Measurements from ENCODE around the gene CCDC97. TPM values are rescaled to one million over a fixed set of nuclear protein-coding genes. Genes with fewer than 3 reads are reported as not detected.

Gene CCDC97
- polyA plus RNA-seq, 12 donors = 29.3 to 58.0 (median 34.4) TPM; not detected in 1

- DNase-seq = no peak
These were observed 6.4 kb downstream of the CCDC97 start for GRCh38 chr19:41316306-41316920.

DNA sequence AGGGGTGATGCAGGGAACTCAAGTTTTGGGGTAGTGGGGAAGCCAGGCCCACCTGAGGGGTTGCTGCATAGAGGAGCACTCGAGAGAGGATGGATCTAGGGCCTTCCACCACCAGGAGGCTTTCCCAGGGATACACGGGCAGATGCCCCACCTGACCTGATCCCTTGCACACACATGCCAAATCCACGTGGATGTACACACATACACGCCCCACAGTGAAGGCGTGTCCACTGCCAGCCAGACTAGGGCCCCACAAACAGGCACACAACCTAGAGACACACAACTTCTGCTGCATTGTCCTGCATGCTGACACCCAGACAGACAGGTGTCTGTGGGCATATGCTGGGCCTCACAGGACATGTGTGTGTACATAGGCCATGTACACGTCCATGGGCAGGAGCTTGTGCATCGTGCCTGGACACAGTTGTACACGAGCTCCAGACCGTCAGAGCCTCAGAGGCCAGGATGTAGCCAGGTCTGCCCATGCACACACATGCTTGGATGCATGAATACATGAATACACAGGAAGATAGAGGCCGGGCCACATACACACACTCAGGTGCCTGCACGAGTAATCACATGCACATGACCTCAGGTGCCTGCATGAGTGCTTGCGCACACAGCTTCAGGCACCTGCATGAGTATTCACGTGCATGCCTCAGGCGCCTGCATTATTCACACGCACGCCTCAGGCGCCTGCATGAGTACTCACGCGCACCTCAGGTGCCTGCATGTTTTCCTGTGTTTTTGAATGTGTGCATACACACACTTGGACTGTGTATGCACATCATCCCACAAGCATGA is 8.9 kb downstream of the CCDC97 start:
- DNase-seq = no peak

DNA sequence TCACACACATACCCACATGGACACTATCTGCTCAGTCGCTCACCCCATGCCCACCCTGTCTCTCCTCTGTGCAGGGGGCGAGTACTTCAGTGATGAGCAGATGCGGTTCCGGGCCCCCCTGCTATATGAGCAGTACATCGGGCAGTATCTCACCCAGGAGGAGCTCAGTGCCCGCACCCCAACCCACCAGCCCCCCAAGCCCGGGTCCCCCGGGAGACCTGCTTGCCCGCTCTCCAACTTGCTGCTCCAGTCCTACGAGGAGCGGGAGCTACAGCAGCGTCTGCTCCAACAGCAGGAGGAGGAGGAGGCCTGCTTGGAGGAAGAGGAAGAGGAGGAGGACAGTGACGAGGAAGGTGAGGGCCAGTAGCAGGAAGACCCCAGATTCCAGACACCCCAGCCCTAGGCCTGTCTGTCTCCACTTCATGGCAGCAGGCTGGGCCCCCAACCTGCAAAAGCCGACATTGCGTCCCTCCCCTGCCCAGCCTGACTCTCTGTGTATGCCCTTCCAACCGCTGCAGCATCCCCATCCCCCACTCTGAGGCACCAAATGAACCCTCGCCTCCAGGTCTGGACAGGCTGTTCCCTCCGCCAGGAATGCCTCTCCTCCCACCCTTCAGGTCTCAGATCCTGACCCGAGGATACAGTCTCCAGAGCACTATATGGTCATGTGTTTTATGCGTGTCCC is 9.7 kb downstream of the CCDC97 start:
- no peak for DNase-seq

GRCh38 chr19:41320185-41320518 is 10.2 kb downstream of the CCDC97 start:
- DNase-seq = no peak

DNA sequence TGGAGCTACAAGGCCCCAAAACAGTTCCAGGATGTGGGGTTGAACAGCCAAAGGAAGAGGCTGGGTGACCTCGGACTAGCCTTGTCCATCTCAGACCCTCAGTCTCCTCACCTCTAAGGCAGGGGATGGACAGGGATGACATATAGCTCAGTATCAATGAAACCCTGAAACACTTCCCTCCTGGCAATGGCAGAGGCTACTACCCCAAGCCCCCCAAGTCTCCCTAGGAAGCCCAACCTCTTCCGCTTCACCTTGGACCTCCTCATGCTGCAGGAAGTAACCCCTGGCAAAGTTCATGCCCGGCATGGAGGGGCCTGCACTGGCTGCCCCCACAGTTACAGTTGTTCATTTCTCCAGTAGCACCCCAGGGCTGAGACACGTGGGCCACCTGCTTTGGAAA is 10.6 kb downstream of the CCDC97 start:
- DNase-seq = no peak

- DNase-seq = no peak
These were observed 11.2 kb downstream of the CCDC97 start for GRCh38 chr19:41321204-41321599.

DNA sequence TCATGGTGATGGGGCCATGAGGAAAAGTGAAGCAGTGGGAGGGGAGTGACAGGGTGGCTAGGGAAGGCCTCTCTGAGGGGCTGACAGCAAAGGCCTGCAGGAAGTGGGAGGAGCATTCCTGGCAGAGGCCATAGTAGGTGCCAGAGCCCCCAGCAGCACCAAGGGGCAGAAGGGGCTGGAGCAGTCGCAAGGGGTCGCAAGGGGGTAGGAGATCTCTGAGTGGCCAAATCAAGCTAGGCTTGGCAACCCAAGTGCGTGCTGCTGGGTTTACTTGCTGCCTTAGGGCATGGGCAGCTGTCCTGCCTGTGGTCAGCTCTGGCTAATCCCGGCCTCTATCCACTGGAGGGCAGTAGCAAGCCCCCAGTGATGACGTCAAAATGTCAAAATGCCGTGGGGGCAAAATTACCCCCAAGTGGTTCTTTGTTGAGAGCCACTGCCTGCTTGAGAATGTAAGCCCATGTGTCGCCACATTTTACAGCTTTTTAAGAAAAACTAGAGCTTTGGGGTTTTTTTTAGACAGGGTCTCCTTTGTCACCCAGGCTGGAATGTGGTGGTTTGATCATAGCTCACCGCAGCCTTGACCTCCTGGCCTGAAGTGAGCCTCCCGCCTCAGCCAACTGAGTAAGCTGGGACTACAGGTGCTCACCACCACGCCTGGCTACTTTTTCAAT is 11.8 kb downstream of the CCDC97 start:
- no peak for DNase-seq

DNA sequence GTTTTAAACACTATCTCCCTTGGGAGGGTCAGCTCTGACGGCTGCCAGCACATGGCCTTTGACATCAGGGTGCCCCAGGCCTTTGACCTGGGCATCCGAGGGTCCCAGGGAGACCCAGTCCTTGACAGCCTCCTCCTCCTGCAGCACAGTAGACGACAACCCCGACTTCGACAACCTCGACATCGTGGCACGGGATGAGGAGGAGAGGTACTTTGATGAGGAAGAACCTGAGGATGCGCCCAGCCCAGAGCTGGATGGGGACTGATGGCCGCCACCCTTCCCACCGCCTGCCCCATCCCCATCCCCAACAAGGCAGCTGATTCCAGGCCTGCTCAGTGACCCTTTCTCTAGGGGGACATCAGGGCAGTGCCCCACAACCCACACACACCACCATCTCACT is 12.5 kb downstream of the CCDC97 start:
- no peak for DNase-seq

GRCh38 chr19:41323023-41323422 is 13.1 kb downstream of the CCDC97 start:
- DNase-seq = no peak

GRCh38 chr19:41323430-41324125 is 13.6 kb downstream of the CCDC97 start:
- DNase-seq = no peak

DNA sequence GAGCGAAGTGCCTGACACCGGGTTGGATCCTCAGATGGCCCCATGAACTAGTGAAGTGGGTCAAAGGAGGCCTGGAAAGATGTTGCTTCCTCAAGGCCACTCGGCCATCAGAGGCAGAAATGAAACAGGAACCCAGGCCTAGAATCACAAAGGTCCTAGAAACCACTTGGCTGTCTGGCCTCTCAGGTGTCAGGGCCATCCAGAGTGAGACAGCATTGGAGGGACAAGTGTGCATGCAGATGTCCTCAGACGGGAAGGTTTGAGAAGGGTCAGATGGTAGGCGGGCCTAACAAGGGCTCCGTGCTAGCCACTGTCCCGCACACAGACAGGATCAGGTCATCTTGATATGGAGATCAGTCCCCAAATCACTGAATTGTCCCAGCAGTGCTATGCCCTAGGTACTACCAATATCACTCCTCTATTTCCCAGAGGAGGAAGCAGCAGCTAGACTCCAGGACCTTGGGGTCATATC is 14.3 kb downstream of the CCDC97 start:
- no peak for DNase-seq

- peak; percentile 43 for DNase-seq
These were observed 15.1 kb downstream of the CCDC97 start for GRCh38 chr19:41324921-41325639.

GRCh38 chr19:41325640-41325946 is 15.6 kb downstream of the CCDC97 start:
- no peak for DNase-seq

- DNase-seq = no peak
These were observed 16.2 kb downstream of the CCDC97 start for GRCh38 chr19:41325947-41326706.

DNA sequence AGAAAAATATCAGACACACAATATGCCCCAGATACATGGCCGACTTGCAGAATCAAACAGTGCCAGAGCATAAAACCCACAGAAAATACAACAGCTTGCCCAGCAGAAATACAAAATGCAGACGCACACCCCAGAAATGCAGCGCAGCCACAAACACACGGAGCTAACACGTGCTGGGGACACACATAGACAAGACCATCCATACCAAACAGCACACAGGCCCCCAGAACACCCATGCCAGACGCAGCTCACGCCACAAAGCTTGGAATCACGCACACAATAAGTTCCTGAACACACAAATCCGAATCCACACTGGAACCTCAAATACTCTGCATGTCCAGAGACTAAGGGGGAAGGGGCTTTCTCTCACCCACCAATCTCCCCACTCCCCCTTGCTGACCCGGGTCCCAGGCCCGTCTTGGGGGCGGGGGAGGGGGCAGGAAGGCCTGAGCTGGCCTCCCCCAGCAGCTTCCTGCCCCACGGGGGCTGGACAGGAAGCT is 17.2 kb downstream of the CCDC97 start:
- no peak for DNase-seq

- no peak for DNase-seq
These were observed 17.7 kb downstream of the CCDC97 start for GRCh38 chr19:41327576-41328156.

DNA sequence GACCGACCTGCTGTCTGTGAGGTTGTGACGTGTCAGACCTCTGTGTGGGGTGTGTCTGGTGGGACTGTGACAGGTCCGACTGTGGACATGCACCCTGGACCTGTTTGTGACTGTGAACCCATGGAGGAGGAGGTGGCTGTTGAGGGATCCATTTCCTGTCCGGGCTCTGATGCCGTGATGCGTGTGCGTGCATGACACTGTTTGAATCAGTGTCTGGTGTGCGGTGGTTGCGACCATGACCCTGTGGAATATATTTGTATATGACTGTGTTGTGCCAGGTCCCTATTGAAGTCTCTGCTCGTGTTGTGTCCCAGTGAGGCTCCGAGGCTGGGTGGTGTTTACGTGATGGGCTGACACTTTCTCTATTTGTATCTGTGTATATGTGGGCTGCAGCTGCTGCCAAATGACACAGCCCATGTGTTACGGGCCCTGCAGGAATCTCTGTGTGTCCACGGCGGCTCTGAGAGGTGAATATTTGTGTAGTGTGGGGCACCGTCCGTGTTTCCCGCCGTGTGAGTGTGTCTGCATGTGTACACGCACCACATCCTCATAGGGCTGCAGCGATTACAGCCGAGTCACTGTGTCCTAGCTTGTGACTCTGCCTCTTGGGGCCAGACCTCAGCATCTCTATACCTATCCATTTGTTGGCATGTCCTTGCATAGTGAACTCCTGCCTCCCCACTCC is 18.3 kb downstream of the CCDC97 start:
- no peak for DNase-seq

GRCh38 chr19:41328842-41329225 is 18.9 kb downstream of the CCDC97 start:
- DNase-seq = no peak

- DNase-seq = no peak
These were observed 20.5 kb downstream of the CCDC97 start for GRCh38 chr19:41330481-41330880.
